ENCODE results near the gene EEF1G. TPM values are rescaled to one million over a fixed set of nuclear protein-coding genes. Genes with fewer than 3 reads are reported as not detected.
"Not testable (repeated sequence)": the region's sequence is repeated elsewhere in the genome, so short reads cannot be mapped to it uniquely, and the experiment has no call there.

The EEF1G gene
- total RNA-seq (2014; rRNA removed; shearing (Covaris generic)): 1,705 and 1,743 TPM in 2 replicates

GRCh38 chr11:62573592-62574362 lies at the start of gene EEF1G:
Gene EEF1G (minus strand): TSS chr11:62573891. CDS start chr11:62573842, 49 bp downstream.
- Histone ChIP-seq H3K4me3 (peak within 1 kb of the TSS; percentile 67), H3K27me3 (replicated peaks) (no peaks in the 10 kb centered on the region), H3K36me3 (peaks cover 85% of the 10 kb centered on the region), H3K4me1 (replicated peaks) (peaks cover 23% of the 10 kb centered on the region), H3K27ac (peak within 1 kb of the TSS; percentile 61), H3K9me3 (replicated peaks) (no peaks in the 10 kb centered on the region)
- DNase-seq (ENCODE audit: low read depth in 1 of 2, low spot score in 2 of 2): peak; percentile 100

GRCh38 chr11:62622476-62623089 lies 48.9 kb upstream of the EEF1G start:
- Histone ChIP-seq H3K9me3 (replicated peaks) (no peaks in the 10 kb centered on the region), H3K36me3 (peaks cover 41% of the 10 kb centered on the region), H3K27me3 (replicated peaks) (no peaks in the 10 kb centered on the region), H3K27ac (peak overlapping the region; percentile 71), H3K4me1 (replicated peaks) (peaks cover 9% of the 10 kb centered on the region), H3K4me3 (peak overlapping the region; percentile 55)
- DNase-seq (ENCODE audit: low read depth in 1 of 2, low spot score in 2 of 2): no peak

GRCh38 chr11:62621567-62622470 lies 48.1 kb upstream of the EEF1G start, which contains the start of gene B3GAT3:
Gene B3GAT3 (minus strand): TSS chr11:62621986. CDS start chr11:62621947, 39 bp downstream.
- H3K4me1 ChIP-seq (replicated peaks): peaks cover 9% of the 10 kb centered on the region
- H3K4me3 ChIP-seq: peak within 1 kb of the TSS; percentile 55
- peaks cover 41% of the 10 kb centered on the region for H3K36me3 ChIP-seq
- peak; percentile 98 to 100 for DNase-seq (ENCODE audit: low read depth in 1 of 2, low spot score in 2 of 2)
- H3K27ac ChIP-seq: peak within 1 kb of the TSS; percentile 71
- no peaks in the 10 kb centered on the region for H3K27me3 ChIP-seq (replicated peaks)
- no peaks in the 10 kb centered on the region for H3K9me3 ChIP-seq (replicated peaks)

- Histone ChIP-seq H3K27ac (peak overlapping the region; percentile 17; the same call in 1 of the 2 replicates), H3K4me3 (peak overlapping the region; percentile 55), H3K36me3 (peaks cover 41% of the 10 kb centered on the region), H3K4me1 (replicated peaks) (peaks cover 9% of the 10 kb centered on the region), H3K27me3 (replicated peaks) (no peaks in the 10 kb centered on the region), H3K9me3 (replicated peaks) (no peaks in the 10 kb centered on the region)
- no peak for DNase-seq (ENCODE audit: low read depth in 1 of 2, low spot score in 2 of 2)
Measured at GRCh38 chr11:62621027-62621566, 47.4 kb upstream of the EEF1G start.

- H3K27me3 ChIP-seq (replicated peaks); H3K4me3 ChIP-seq; DNase-seq (ENCODE audit: low read depth in 1 of 2, low spot score in 2 of 2); H3K27ac ChIP-seq; H3K9me3 ChIP-seq (replicated peaks); H3K4me1 ChIP-seq (replicated peaks): not testable (repeated sequence)
- H3K36me3 ChIP-seq: peaks cover 39% of the 10 kb centered on the region
Measured at GRCh38 chr11:62616957-62617356, 43.3 kb upstream of the EEF1G start.

GRCh38 chr11:62615521-62615920 lies 41.8 kb upstream of the EEF1G start:
- Histone ChIP-seq H3K27me3 (replicated peaks) (no peaks in the 10 kb centered on the region), H3K9me3 (replicated peaks) (no peaks in the 10 kb centered on the region), H3K4me3 (no peak overlapping the region), H3K27ac (no peak overlapping the region), H3K36me3 (peaks cover 46% of the 10 kb centered on the region), H3K4me1 (replicated peaks) (peaks cover 13% of the 10 kb centered on the region)
- no peak for DNase-seq (ENCODE audit: low read depth in 1 of 2, low spot score in 2 of 2)

GRCh38 chr11:62614275-62614674 lies 40.6 kb upstream of the EEF1G start:
- H3K27ac ChIP-seq: no peak overlapping the region
- H3K4me3 ChIP-seq: no peak overlapping the region
- no peaks in the 10 kb centered on the region for H3K27me3 ChIP-seq (replicated peaks)
- no peak for DNase-seq (ENCODE audit: low read depth in 1 of 2, low spot score in 2 of 2)
- peaks cover 13% of the 10 kb centered on the region for H3K4me1 ChIP-seq (replicated peaks)
- H3K9me3 ChIP-seq (replicated peaks): no peaks in the 10 kb centered on the region
- peaks cover 51% of the 10 kb centered on the region for H3K36me3 ChIP-seq

- Histone ChIP-seq H3K4me1 (replicated peaks) (peaks cover 13% of the 10 kb centered on the region), H3K36me3 (peaks cover 55% of the 10 kb centered on the region), H3K4me3 (peak overlapping the region; percentile 66), H3K27me3 (replicated peaks) (no peaks in the 10 kb centered on the region), H3K27ac (no peak overlapping the region), H3K9me3 (replicated peaks) (no peaks in the 10 kb centered on the region)
- no peak for DNase-seq (ENCODE audit: low read depth in 1 of 2, low spot score in 2 of 2)
Measured at GRCh38 chr11:62613291-62613778, 39.6 kb upstream of the EEF1G start.

- peak within 1 kb of the TSS; percentile 66 for H3K4me3 ChIP-seq
- peaks cover 13% of the 10 kb centered on the region for H3K4me1 ChIP-seq (replicated peaks)
- no peaks in the 10 kb centered on the region for H3K9me3 ChIP-seq (replicated peaks)
- DNase-seq (ENCODE audit: low read depth in 1 of 2, low spot score in 2 of 2): peak; percentile 76 to 96
- peaks cover 61% of the 10 kb centered on the region for H3K36me3 ChIP-seq
- no peaks in the 10 kb centered on the region for H3K27me3 ChIP-seq (replicated peaks)
- peak within 1 kb of the TSS; percentile 59 for H3K27ac ChIP-seq
Measured at GRCh38 chr11:62612366-62613290, 38.9 kb upstream of the EEF1G start, which contains the start of the genes EML3 and ROM1. Gene EML3 (minus strand): TSS chr11:62612775. CDS start chr11:62612457, 318 bp downstream. Gene ROM1 (plus strand): TSS chr11:62613257. CDS start chr11:62613282, 25 bp downstream.

- peak overlapping the region; percentile 59 for H3K27ac ChIP-seq
- H3K27me3 ChIP-seq (replicated peaks): no peaks in the 10 kb centered on the region
- peak overlapping the region; percentile 66 for H3K4me3 ChIP-seq
- peaks cover 57% of the 10 kb centered on the region for H3K36me3 ChIP-seq
- H3K4me1 ChIP-seq (replicated peaks): peaks cover 13% of the 10 kb centered on the region
- H3K9me3 ChIP-seq (replicated peaks): no peaks in the 10 kb centered on the region
- DNase-seq (ENCODE audit: low read depth in 1 of 2, low spot score in 2 of 2): peak; percentile 73
Measured at GRCh38 chr11:62611705-62612365, 38.1 kb upstream of the EEF1G start.

GRCh38 chr11:62610814-62611704 lies 37.4 kb upstream of the EEF1G start:
- Histone ChIP-seq H3K27ac (peak overlapping the region; percentile 59), H3K4me1 (replicated peaks) (peaks cover 13% of the 10 kb centered on the region), H3K4me3 (peak overlapping the region; percentile 66), H3K9me3 (replicated peaks) (no peaks in the 10 kb centered on the region), H3K27me3 (replicated peaks) (no peaks in the 10 kb centered on the region), H3K36me3 (peaks cover 50% of the 10 kb centered on the region)
- no peak for DNase-seq (ENCODE audit: low read depth in 1 of 2, low spot score in 2 of 2)
